GM12878 (cell line): ENCODE measurements around the gene TBC1D12. TPM values are rescaled to one million over a fixed set of nuclear protein-coding genes. Genes with fewer than 3 reads are reported as not detected.
A peak's percentile ranks its signal among the peaks of the same experiment; 100 is the strongest.

Experiments
- ATAC-seq: fragments of 200-7000 bp; cut with Tn5 transposase; 3 replicates; pipeline ENCODE4 v1.9.1; 2020; ENCODE audit warnings: mild to moderate bottlenecking, moderate library complexity
- BruUV-seq: library from RNA; stranded (reverse); fragments of 400-500 nt; replicated peaks from 2 replicates; lab custom pipeline; 2021; lab: Mats Ljungman, UMichigan
- CTCF ChIA-PET: fragments of 300-600 bp; sonication (Branson Sonifier 250); formaldehyde crosslinking; extraction: SDS; loops from one replicate; lab custom pipeline; 2021; ENCODE audit warnings: inconsistent platforms; lab: Yijun Ruan, JAX
- POLR2A ChIA-PET: fragments of 350-600 bp; formaldehyde crosslinking; extraction: SDS; loops from one replicate; lab custom pipeline; 2021; ENCODE audit warnings: inconsistent platforms; lab: Charles Lee
- RAD21 ChIA-PET: fragments of 300-600 bp; sonication (Branson Sonifier 250); formaldehyde crosslinking; loops from one replicate; lab custom pipeline; 2023; ENCODE audit warnings: antibody characterized with exemption; ENCODE audit not compliant: unreplicated experiment; lab: Charles Lee
- SMC1A ChIA-PET: fragments of 300-600 bp; sonication (Branson Sonifier 250); formaldehyde crosslinking; loops from one replicate; lab custom pipeline; 2023; ENCODE audit not compliant: unreplicated experiment, uncharacterized antibody; lab: Charles Lee
- DNase-seq: peaks from one replicate; pipeline ENCODE4 v3.0.0-alpha.2; 2011; ENCODE audit warnings: low read depth, low spot score
- FAIRE-seq: peaks from 3 replicates; lab custom pipeline; 2011; peaks lifted over from hg19 to GRCh38; lab: Jason Lieb, UNC
- H2AFZ ChIP-seq: 2 replicates; pipeline ENCODE4 v1.6.0; 2011; ENCODE audit warnings: low read depth, low read length, control low read depth; ENCODE audit not compliant: control insufficient read depth
- H3K27ac ChIP-seq: 2 replicates; pipeline ENCODE4 v1.5.1; 2011; ENCODE audit warnings: control low read depth; ENCODE audit not compliant: control insufficient read depth, insufficient read depth
- H3K27me3 ChIP-seq, 2 experiments: replicated peaks in 1 of 2; 2 replicates each; pipeline versions ENCODE4 v1.6.0 to v1.6.1; 2011; ENCODE audit warnings: low read length in 1 of 2; ENCODE audit not compliant: control insufficient read depth in 2 of 2, insufficient read depth in 2 of 2
- H3K36me3 ChIP-seq, 2 experiments: 2 replicates each; pipeline ENCODE4 v1.5.1; 2011; ENCODE audit warnings: low read length in 1 of 2; ENCODE audit not compliant: control insufficient read depth in 2 of 2, insufficient read depth in 2 of 2
- H3K4me1 ChIP-seq: 2 replicates; pipeline ENCODE4 v1.6.1; 2011; ENCODE audit warnings: mild to moderate bottlenecking, low read length, moderate library complexity, mixed read lengths; ENCODE audit not compliant: control insufficient read depth, insufficient read depth
- H3K4me2 ChIP-seq: 2 replicates; pipeline ENCODE4 v1.6.0; 2011; ENCODE audit warnings: control low read depth; ENCODE audit not compliant: control insufficient read depth, insufficient read depth
- H3K4me3 ChIP-seq: fragments of 200-600 bp; sonication (generic); 2 replicates; pipeline ENCODE4 v1.5.1; 2016
- H3K79me2 ChIP-seq: 2 replicates; pipeline ENCODE4 v1.6.0; 2011; ENCODE audit warnings: low read length; ENCODE audit not compliant: control insufficient read depth, insufficient read depth
- H3K9ac ChIP-seq: 2 replicates; pipeline ENCODE4 v1.8.0; 2011; ENCODE audit warnings: low read length, control low read depth, mixed read lengths; ENCODE audit not compliant: control insufficient read depth, insufficient read depth
- H3K9me3 ChIP-seq: replicated peaks from 3 replicates; pipeline ENCODE4 v1.5.1; 2011; ENCODE audit warnings: mild to moderate bottlenecking, low read length; ENCODE audit not compliant: control insufficient read depth, insufficient read depth
- H4K20me1 ChIP-seq: 2 replicates; pipeline ENCODE4 v1.6.0; 2011; ENCODE audit not compliant: control insufficient read depth, insufficient read depth
- ATF2 ChIP-seq: IDR thresholded peaks from 2 replicates; pipeline ENCODE4 v1.6.1; 2012; ENCODE audit warnings: low read length, inconsistent platforms
- ATF7 ChIP-seq: fragments of 450-650 bp; IDR thresholded peaks from 2 replicates; pipeline ENCODE4 v1.6.1; 2016; ENCODE audit warnings: low read depth, mild to moderate bottlenecking
- BCLAF1 ChIP-seq: fragments of 450-650 bp; IDR thresholded peaks from 2 replicates; pipeline ENCODE4 v1.6.1; 2017; ENCODE audit warnings: antibody characterized with exemption, mild to moderate bottlenecking, moderate library complexity
- PKNOX1 ChIP-seq: fragments of 450-650 bp; IDR thresholded peaks from 2 replicates; pipeline ENCODE4 v1.6.1; 2016; ENCODE audit warnings: mild to moderate bottlenecking
- ZBTB4 ChIP-seq: fragments of 450-650 bp; formaldehyde crosslinking; IDR thresholded peaks from 2 replicates; pipeline ENCODE4 v1.4.0; 2022; ENCODE audit warnings: mild to moderate bottlenecking, moderate library complexity
- WGBS: methylation state at CpG from one replicate; pipeline ENCODE4 v1.1.6; 2016; ENCODE audit warnings: low lambda C conversion rate; ENCODE audit not compliant: insufficient replicate concordance, insufficient coverage; ENCODE audit errors: missing lambda C conversion rate; 5-methylcytosine and 5-hydroxymethylcytosine counted together
- in situ Hi-C: fragments of 300-500 bp; cut with MboI; formaldehyde crosslinking; loops from 9 replicates; pipeline ENCODE4 v1.14.3; 2018; ENCODE audit warnings: mixed read lengths
- intact Hi-C: fragments of 100-400 bp; cut with micrococcal nuclease; formaldehyde crosslinking; loops from one replicate; pipeline ENCODE4 v1.14.2; 2022; ENCODE audit not compliant: unreplicated experiment
- polyA plus RNA-seq, 11 experiments: library from polyadenylated mRNA; depleted of rRNA in 4 of 11; unstranded in 6 of 11; stranded (reverse) in 5 of 11; fragments of >200 nt; fragmentation: Nextera tagmentation in 4 of 11; fragmentation: Illumina TruSeq in 1 of 11; extraction: Ambion mirVana in 4 of 11; extraction: Trizol in 1 of 11; gene quantifications; 1 replicate in 1 of 11; 2 replicates in 10 of 11; pipeline versions ENCODE4 v1.2.1 to v1.2.3, GENCODE V29; 2011 to 2016; ENCODE audit warnings: inconsistent platforms in 2 of 11, missing spikeins in 2 of 11, low read depth in 1 of 11
- total RNA-seq, 4 experiments: library from RNA; depleted of rRNA in 3 of 4; stranded (reverse); fragments of >200 nt in 3 of 4; fragmentation: Illumina TruSeq in 1 of 4; extraction: Trizol in 1 of 4; gene quantifications; 2 replicates each; pipeline versions ENCODE4 v1.2.1 to v1.2.3, GENCODE V29; 2013 to 2021

The TBC1D12 gene
- total and polyA plus RNA-seq, 10 of the 15 experiments (the other 5 are each of a cell fraction or from before 2014, with no cell fraction given) = 2.6 to 7.5 (median 3.8) TPM

GRCh38 chr10:94366382-94366781, 36.0 kb upstream of the TBC1D12 start:
- FAIRE-seq (no peak), ATAC-seq (no peak), DNase-seq (no peak)
- no peaks in the 10 kb centered on the region for H3K9me3 ChIP-seq
- TF ChIP-seq ATF7 (no peak), BCLAF1 (no peak), ATF2 (no peak), ZBTB4 (CRISPR knock-in tag) (no peak), PKNOX1 (peak; percentile 74)
- no peaks in the 10 kb centered on the region for H4K20me1 ChIP-seq
- 82% methylated on average over 3 of the region's 3 CpGs for WGBS
- in situ Hi-C loops (no loop called here), intact Hi-C loops (no loop called here)
- no peak overlapping the region for H3K27ac ChIP-seq
- no peak overlapping the region for H2AFZ ChIP-seq
- ChIA-PET POLR2A (interaction anchor here (0.9 kb wide), 1 partner anchor 8 kb away, joined by 3 read pairs; no protein-coding TSS in a partner anchor), RAD21 (interaction anchor here (1.4 kb wide), 1 partner anchor 78 kb away, joined by 3 read pairs; no protein-coding TSS in a partner anchor), SMC1A (interaction anchor here (0.9 to 1.5 kb wide), 2 partner anchors 8 to 10 kb away, joined by 3 read pairs; no protein-coding TSS in a partner anchor), CTCF (interaction anchor here (1.0 to 1.3 kb wide), 2 partner anchors 22 to 79 kb away, joined by 3 to 4 read pairs; no protein-coding TSS in a partner anchor)
- H3K27me3 ChIP-seq = no peaks in the 10 kb centered on the region
- H3K4me1 ChIP-seq = 0 out of 2 replicates have a peak, but pooled peaks cover 4% of the 10 kb centered on the region
- H3K4me2 ChIP-seq = no peak overlapping the region
- no peaks in the 10 kb centered on the region for H3K36me3 ChIP-seq
- H3K79me2 ChIP-seq = peaks cover 13% of the 10 kb centered on the region
- H3K9ac ChIP-seq = no peak overlapping the region
- no peak overlapping the region for H3K4me3 ChIP-seq
- BruUV-seq = no TSS peak
